ENCODE measurements around the gene STK16.

The STK16 gene

GRCh38 chr2:219234331-219234730, 10.9 kb upstream of the STK16 start:
- no peak for DNase-seq (ENCODE audit: low spot score)
- TF ChIP-seq, protein P1, sequence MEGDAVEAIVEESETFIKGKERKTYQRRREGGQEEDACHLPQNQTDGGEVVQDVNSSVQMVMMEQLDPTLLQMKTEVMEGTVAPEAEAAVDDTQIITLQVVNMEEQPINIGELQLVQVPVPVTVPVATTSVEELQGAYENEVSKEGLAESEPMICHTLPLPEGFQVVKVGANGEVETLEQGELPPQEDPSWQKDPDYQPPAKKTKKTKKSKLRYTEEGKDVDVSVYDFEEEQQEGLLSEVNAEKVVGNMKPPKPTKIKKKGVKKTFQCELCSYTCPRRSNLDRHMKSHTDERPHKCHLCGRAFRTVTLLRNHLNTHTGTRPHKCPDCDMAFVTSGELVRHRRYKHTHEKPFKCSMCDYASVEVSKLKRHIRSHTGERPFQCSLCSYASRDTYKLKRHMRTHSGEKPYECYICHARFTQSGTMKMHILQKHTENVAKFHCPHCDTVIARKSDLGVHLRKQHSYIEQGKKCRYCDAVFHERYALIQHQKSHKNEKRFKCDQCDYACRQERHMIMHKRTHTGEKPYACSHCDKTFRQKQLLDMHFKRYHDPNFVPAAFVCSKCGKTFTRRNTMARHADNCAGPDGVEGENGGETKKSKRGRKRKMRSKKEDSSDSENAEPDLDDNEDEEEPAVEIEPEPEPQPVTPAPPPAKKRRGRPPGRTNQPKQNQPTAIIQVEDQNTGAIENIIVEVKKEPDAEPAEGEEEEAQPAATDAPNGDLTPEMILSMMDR (IDR thresholded peaks at IDR 0.05; ENCODE audit: extremely low read depth, missing control alignments): no peak

DNA sequence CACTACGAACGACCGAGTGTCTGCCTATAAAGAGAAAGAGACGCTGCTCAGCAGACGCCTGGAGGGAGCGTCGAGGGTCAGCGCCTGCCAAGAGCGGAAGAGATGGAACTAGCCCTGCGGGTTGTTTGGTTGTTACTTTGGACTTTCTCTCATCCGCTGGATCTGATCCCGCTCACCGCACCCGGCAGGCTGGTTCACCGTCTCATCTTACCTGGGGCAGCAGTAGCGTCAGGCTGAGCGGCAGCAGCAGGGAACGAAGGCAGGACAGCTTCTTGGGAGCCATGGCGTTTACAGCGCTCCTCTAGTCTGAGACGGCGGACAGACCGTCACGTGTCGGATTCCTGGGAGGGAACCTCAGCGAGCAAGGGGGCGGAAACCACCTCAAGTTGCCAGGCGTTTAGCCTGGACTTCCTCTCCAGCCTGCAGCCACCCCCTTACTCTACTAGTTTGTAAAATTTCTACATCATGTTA, 2.0 kb upstream of the STK16 start:
- TF ChIP-seq, protein P1 (IDR thresholded peaks at IDR 0.05; ENCODE audit: extremely low read depth, missing control alignments): no peak
- DNase-seq (ENCODE audit: low spot score): no peak

- TF ChIP-seq, protein P1 (IDR thresholded peaks at IDR 0.05; ENCODE audit: extremely low read depth, missing control alignments): no peak
- DNase-seq (ENCODE audit: low spot score): no peak
Observed at GRCh38 chr2:219244789-219245147, 511 bp upstream of the STK16 start.

GRCh38 chr2:219245899-219246230, 586 bp downstream of the STK16 start:
- TF ChIP-seq, protein P1 (IDR thresholded peaks at IDR 0.05; ENCODE audit: extremely low read depth, missing control alignments): no peak
- no peak for DNase-seq (ENCODE audit: low spot score)

DNA sequence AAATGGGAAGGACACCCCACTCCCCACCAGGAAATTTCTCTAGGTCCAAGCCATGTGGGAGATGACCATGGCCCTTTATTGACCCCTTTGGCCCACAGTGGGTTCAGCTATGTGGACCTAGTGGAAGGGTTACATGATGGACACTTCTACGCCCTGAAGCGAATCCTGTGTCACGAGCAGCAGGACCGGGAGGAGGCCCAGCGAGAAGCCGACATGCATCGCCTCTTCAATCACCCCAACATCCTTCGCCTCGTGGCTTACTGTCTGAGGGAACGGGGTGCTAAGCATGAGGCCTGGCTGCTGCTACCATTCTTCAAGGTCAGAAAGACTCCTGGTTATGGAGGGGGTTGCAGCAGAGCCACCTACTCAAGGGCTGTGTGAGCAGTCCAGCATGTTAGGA, 1.3 kb downstream of the STK16 start:
- TF ChIP-seq, protein P1 (IDR thresholded peaks at IDR 0.05; ENCODE audit: extremely low read depth, missing control alignments): no peak
- DNase-seq (ENCODE audit: low spot score): no peak

GRCh38 chr2:219247678-219248642, 2.7 kb downstream of the STK16 start:
- DNase-seq (ENCODE audit: low spot score): no peak
- TF ChIP-seq, protein P1 (IDR thresholded peaks at IDR 0.05; ENCODE audit: extremely low read depth, missing control alignments): no peak

DNA sequence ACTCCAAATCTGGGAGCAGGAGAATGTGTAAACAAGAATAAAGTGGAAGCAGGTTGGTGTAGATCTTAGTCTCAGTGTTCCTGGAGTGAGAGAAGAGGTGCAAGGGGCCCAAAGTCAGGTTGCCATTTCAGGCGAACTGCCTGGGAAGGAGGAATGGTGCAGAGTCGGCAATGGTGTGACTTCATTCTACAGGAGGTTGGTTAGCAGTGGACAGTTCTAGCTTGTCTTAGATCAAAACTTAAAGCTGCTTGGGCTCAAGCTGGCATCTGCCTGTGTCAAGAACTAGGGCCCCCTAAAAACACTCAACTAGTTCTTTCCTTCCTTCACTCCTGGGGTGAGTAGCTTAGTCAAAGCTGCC, 3.5 kb downstream of the STK16 start:
- TF ChIP-seq, protein P1 (IDR thresholded peaks at IDR 0.05; ENCODE audit: extremely low read depth, missing control alignments): no peak
- no peak for DNase-seq (ENCODE audit: low spot score)

All from GM20000 (cell line).